ENCODE data around the gene ASTN2. TPM values are rescaled to one million over a fixed set of nuclear protein-coding genes. Genes with fewer than 3 reads are reported as not detected.

Gene ASTN2
- polyA plus RNA-seq, 1 experiment = 12.8 TPM

GRCh38 chr9:116944714-116945534, 469.9 kb downstream of the ASTN2 start:
- CTCF ChIA-PET = no interaction called here
- POLR2A ChIA-PET = no interaction called here
- Histone ChIP-seq H3K4me3 (ENCODE audit: low read depth, low read length) (no peak overlapping the region), H3K36me3 (ENCODE audit: control insufficient read depth, insufficient read depth, low read length) (no peaks in the 10 kb centered on the region), H3K27me3 (ENCODE audit: control insufficient read depth, insufficient read depth, low read length) (no peaks in the 10 kb centered on the region)
- no peak for DNase-seq (ENCODE audit: low read depth)
- no peak for TF ChIP-seq CTCF (IDR thresholded peaks at IDR 0.05; ENCODE audit: insufficient read depth, low read depth, low read length)

- no peak for TF ChIP-seq CTCF (IDR thresholded peaks at IDR 0.05; ENCODE audit: insufficient read depth, low read depth, low read length)
- DNase-seq (ENCODE audit: low read depth) = no peak
- CTCF ChIA-PET = interaction anchor here (0.6 kb wide), 1 partner anchor 41 kb away, joined by 3 read pairs; no protein-coding TSS in a partner anchor
- Histone ChIP-seq H3K36me3 (ENCODE audit: control insufficient read depth, insufficient read depth, low read length) (no peaks in the 10 kb centered on the region), H3K4me3 (ENCODE audit: low read depth, low read length) (no peak overlapping the region), H3K27me3 (ENCODE audit: control insufficient read depth, insufficient read depth, low read length) (no peaks in the 10 kb centered on the region)
- POLR2A ChIA-PET = no interaction called here
Observed at GRCh38 chr9:116943970-116944369, 470.9 kb downstream of the ASTN2 start.

GRCh38 chr9:116942593-116943061, 472.2 kb downstream of the ASTN2 start:
- POLR2A ChIA-PET = no interaction called here
- no peak for TF ChIP-seq CTCF (IDR thresholded peaks at IDR 0.05; ENCODE audit: insufficient read depth, low read depth, low read length)
- Histone ChIP-seq H3K27me3 (ENCODE audit: control insufficient read depth, insufficient read depth, low read length) (no peaks in the 10 kb centered on the region), H3K4me3 (ENCODE audit: low read depth, low read length) (no peak overlapping the region), H3K36me3 (ENCODE audit: control insufficient read depth, insufficient read depth, low read length) (no peaks in the 10 kb centered on the region)
- CTCF ChIA-PET = no interaction called here
- DNase-seq (ENCODE audit: low read depth) = no peak

GRCh38 chr9:116941266-116941665, 473.6 kb downstream of the ASTN2 start:
- ChIA-PET CTCF (interaction anchor here (0.5 kb wide), 1 partner anchor 170 kb away, joined by 4 read pairs; no protein-coding TSS in a partner anchor), POLR2A (no interaction called here)
- DNase-seq (ENCODE audit: low read depth) = no peak
- Histone ChIP-seq H3K27me3 (ENCODE audit: control insufficient read depth, insufficient read depth, low read length) (no peaks in the 10 kb centered on the region), H3K36me3 (ENCODE audit: control insufficient read depth, insufficient read depth, low read length) (no peaks in the 10 kb centered on the region), H3K4me3 (ENCODE audit: low read depth, low read length) (no peak overlapping the region)
- TF ChIP-seq CTCF (IDR thresholded peaks at IDR 0.05; ENCODE audit: insufficient read depth, low read depth, low read length) = no peak

- CTCF ChIA-PET = interaction anchor here (0.5 kb wide), 1 partner anchor 171 kb away, joined by 4 read pairs; no protein-coding TSS in a partner anchor
- POLR2A ChIA-PET = no interaction called here
- DNase-seq (ENCODE audit: low read depth) = no peak
Observed at GRCh38 chr9:116940614-116941215, 474.1 kb downstream of the ASTN2 start.

More at GRCh38 chr9:116940614-116941215, 474.1 kb downstream of the ASTN2 start:
- no peaks in the 10 kb centered on the region for H3K36me3 ChIP-seq (ENCODE audit: control insufficient read depth, insufficient read depth, low read length)
- no peaks in the 10 kb centered on the region for H3K27me3 ChIP-seq (ENCODE audit: control insufficient read depth, insufficient read depth, low read length)
- no peak overlapping the region for H3K4me3 ChIP-seq (ENCODE audit: low read depth, low read length)
- TF ChIP-seq CTCF (IDR thresholded peaks at IDR 0.05; ENCODE audit: insufficient read depth, low read depth, low read length) = no peak
